GM23338 (cell line): ENCODE measurements around the gene SI.

ENCODE experiments used
- CREB1 ChIP-seq: fragments of 250-450 bp; sonication (Bioruptor Pico); IDR thresholded peaks from 2 replicates; pipeline ENCODE4 v1.5.0; 2020; ENCODE audit warnings: low read depth, mild to moderate bottlenecking, moderate library complexity
- CTCF ChIP-seq, 2 experiments: fragments of 200-600 bp in 1 of 2; sonication (generic) in 1 of 2; conservative IDR thresholded peaks; 2 replicates each; pipeline versions ENCODE4 v1.5.1 to v1.6.1; 2016 to 2017; ENCODE audit warnings: antibody characterized with exemption in 2 of 2, low read depth in 2 of 2, mild to moderate bottlenecking in 2 of 2, moderate library complexity in 1 of 2
- EZH2 ChIP-seq: fragments of 200-600 bp; sonication (generic); IDR thresholded peaks from one replicate; pipeline ENCODE4 v1.8.0; 2017; ENCODE audit warnings: antibody characterized with exemption, mild to moderate bottlenecking, low read depth; ENCODE audit not compliant: unreplicated experiment
- JUNB ChIP-seq: IDR thresholded peaks from one replicate; pipeline ENCODE4 v1.6.1; 2016; ENCODE audit warnings: antibody characterized with exemption; ENCODE audit not compliant: unreplicated experiment
- POLR2AphosphoS5 ChIP-seq: IDR thresholded peaks from 2 replicates; pipeline ENCODE4 v1.6.1; 2016; ENCODE audit warnings: antibody characterized with exemption, low read depth
- REST ChIP-seq: IDR thresholded peaks from one replicate; pipeline ENCODE4 v1.6.1; 2018; ENCODE audit warnings: antibody characterized with exemption; ENCODE audit not compliant: unreplicated experiment
- ZNF114 ChIP-seq: fragments of 250-450 bp; sonication (Bioruptor Pico); IDR thresholded peaks from 2 replicates; pipeline ENCODE4 v1.5.0; 2020; ENCODE audit warnings: mild to moderate bottlenecking, moderate library complexity

GRCh38 chr3:165056510-165056909, 21.8 kb downstream of the SI start:
- TF ChIP-seq POLR2AphosphoS5, result no peak
- peak in 1 of 2 experiments; percentile 22; a peak in 1 of 4 replicates for TF ChIP-seq CTCF (conservative IDR thresholded peaks at IDR 0.05; ENCODE audit: low read depth in 2 of 2)
- no peak for TF ChIP-seq REST
- no peak for TF ChIP-seq EZH2
- TF ChIP-seq CREB1 (CRISPR knock-in tag), result no peak
- TF ChIP-seq ZNF114 (CRISPR knock-in tag), result no peak
- TF ChIP-seq JUNB, result no peak
